ENCODE data around the gene ACTA2. TPM values are rescaled to one million over a fixed set of nuclear protein-coding genes. Genes with fewer than 3 reads are reported as not detected.

The ACTA2 gene
- total RNA-seq, 1 experiment from 2014 or later: 2,012 TPM

GRCh38 chr10:88974446-88975376, 22.1 kb upstream of the ACTA2 start:
- Histone ChIP-seq H3K4me3 (peak overlapping the region; percentile 40), H3K36me3 (no peaks in the 10 kb centered on the region), H3K27ac (peak overlapping the region; percentile 85), H3K9me3 (replicated peaks) (no peaks in the 10 kb centered on the region), H3K4me1 (replicated peaks) (peaks cover 30% of the 10 kb centered on the region), H3K27me3 (replicated peaks) (no peaks in the 10 kb centered on the region)
- peak in 1 of 2 experiments; percentile 73 for DNase-seq (ENCODE audit: low read depth in 1 of 2, low spot score in 2 of 2)

- Histone ChIP-seq H3K27me3 (replicated peaks) (no peaks in the 10 kb centered on the region), H3K36me3 (no peaks in the 10 kb centered on the region), H3K9me3 (replicated peaks) (no peaks in the 10 kb centered on the region), H3K4me1 (replicated peaks) (peaks cover 23% of the 10 kb centered on the region), H3K27ac (no peak overlapping the region), H3K4me3 (no peak overlapping the region)
- peak in 1 of 2 experiments; percentile 42 for DNase-seq (ENCODE audit: low read depth in 1 of 2, low spot score in 2 of 2)
These were observed 21.4 kb upstream of the ACTA2 start for GRCh38 chr10:88974012-88974411.

- Histone ChIP-seq H3K36me3 (no peaks in the 10 kb centered on the region), H3K4me1 (replicated peaks) (peaks cover 26% of the 10 kb centered on the region), H3K4me3 (no peak overlapping the region), H3K9me3 (replicated peaks) (no peaks in the 10 kb centered on the region), H3K27ac (no peak overlapping the region), H3K27me3 (replicated peaks) (no peaks in the 10 kb centered on the region)
- no peak for DNase-seq (ENCODE audit: low read depth in 1 of 2, low spot score in 2 of 2)
These were observed 18.9 kb upstream of the ACTA2 start for GRCh38 chr10:88971221-88972061.

- 0 out of 2 replicates have a peak, but pooled peaks cover 4% of the 10 kb centered on the region for H3K4me1 ChIP-seq (replicated peaks)
- no peaks in the 10 kb centered on the region for H3K27me3 ChIP-seq (replicated peaks)
- no peak overlapping the region for H3K4me3 ChIP-seq
- no peak overlapping the region for H3K27ac ChIP-seq
- no peaks in the 10 kb centered on the region for H3K36me3 ChIP-seq
- no peaks in the 10 kb centered on the region for H3K9me3 ChIP-seq (replicated peaks)
- no peak for DNase-seq (ENCODE audit: low read depth in 1 of 2, low spot score in 2 of 2)
These were observed 15.8 kb upstream of the ACTA2 start for GRCh38 chr10:88968391-88968790.

GRCh38 chr10:88966797-88967196, 14.2 kb upstream of the ACTA2 start:
- Histone ChIP-seq H3K27ac (no peak overlapping the region), H3K4me3 (no peak overlapping the region), H3K4me1 (replicated peaks) (0 out of 2 replicates have a peak, but pooled peaks cover 4% of the 10 kb centered on the region), H3K36me3 (no peaks in the 10 kb centered on the region), H3K27me3 (replicated peaks) (no peaks in the 10 kb centered on the region), H3K9me3 (replicated peaks) (no peaks in the 10 kb centered on the region)
- DNase-seq (ENCODE audit: low read depth in 1 of 2, low spot score in 2 of 2): no peak

GRCh38 chr10:88964869-88965415, 12.4 kb upstream of the ACTA2 start:
- Histone ChIP-seq H3K36me3 (no peaks in the 10 kb centered on the region), H3K4me3 (no peak overlapping the region), H3K27ac (no peak overlapping the region), H3K27me3 (replicated peaks) (no peaks in the 10 kb centered on the region), H3K9me3 (replicated peaks) (no peaks in the 10 kb centered on the region), H3K4me1 (replicated peaks) (0 out of 2 replicates have a peak, but pooled peaks cover 4% of the 10 kb centered on the region)
- DNase-seq (ENCODE audit: low read depth in 1 of 2, low spot score in 2 of 2): no peak

- Histone ChIP-seq H3K9me3 (replicated peaks) (no peaks in the 10 kb centered on the region), H3K4me3 (no peak overlapping the region), H3K27me3 (replicated peaks) (no peaks in the 10 kb centered on the region), H3K27ac (no peak overlapping the region), H3K4me1 (replicated peaks) (0 out of 2 replicates have a peak, but pooled peaks cover 4% of the 10 kb centered on the region), H3K36me3 (no peaks in the 10 kb centered on the region)
- DNase-seq (ENCODE audit: low read depth in 1 of 2, low spot score in 2 of 2): no peak
These were observed 11.8 kb upstream of the ACTA2 start for GRCh38 chr10:88964360-88964759.

GRCh38 chr10:88963318-88963717, 10.7 kb upstream of the ACTA2 start:
- DNase-seq (ENCODE audit: low read depth in 1 of 2, low spot score in 2 of 2): no peak
- Histone ChIP-seq H3K4me1 (replicated peaks) (0 out of 2 replicates have a peak, but pooled peaks cover 4% of the 10 kb centered on the region), H3K4me3 (no peak overlapping the region), H3K36me3 (no peaks in the 10 kb centered on the region), H3K27me3 (replicated peaks) (no peaks in the 10 kb centered on the region), H3K27ac (no peak overlapping the region), H3K9me3 (replicated peaks) (no peaks in the 10 kb centered on the region)

GRCh38 chr10:88962336-88962735, 9.8 kb upstream of the ACTA2 start:
- H3K4me1 ChIP-seq (replicated peaks): 0 out of 2 replicates have a peak, but pooled peaks cover 4% of the 10 kb centered on the region
- no peak overlapping the region for H3K4me3 ChIP-seq
- no peaks in the 10 kb centered on the region for H3K27me3 ChIP-seq (replicated peaks)
- DNase-seq (ENCODE audit: low read depth in 1 of 2, low spot score in 2 of 2): no peak
- no peak overlapping the region for H3K27ac ChIP-seq
- no peaks in the 10 kb centered on the region for H3K36me3 ChIP-seq
- H3K9me3 ChIP-seq (replicated peaks): no peaks in the 10 kb centered on the region

- no peaks in the 10 kb centered on the region for H3K36me3 ChIP-seq
- no peak overlapping the region for H3K27ac ChIP-seq
- no peak overlapping the region for H3K4me3 ChIP-seq
- H3K9me3 ChIP-seq (replicated peaks): no peaks in the 10 kb centered on the region
- no peak for DNase-seq (ENCODE audit: low read depth in 1 of 2, low spot score in 2 of 2)
- H3K4me1 ChIP-seq (replicated peaks): no peaks in the 10 kb centered on the region
- H3K27me3 ChIP-seq (replicated peaks): no peaks in the 10 kb centered on the region
These were observed 8.7 kb upstream of the ACTA2 start for GRCh38 chr10:88961266-88961665.

- Histone ChIP-seq H3K9me3 (replicated peaks) (no peaks in the 10 kb centered on the region), H3K4me3 (no peak overlapping the region), H3K36me3 (no peaks in the 10 kb centered on the region), H3K27ac (no peak overlapping the region), H3K4me1 (replicated peaks) (no peaks in the 10 kb centered on the region), H3K27me3 (replicated peaks) (no peaks in the 10 kb centered on the region)
- DNase-seq (ENCODE audit: low read depth in 1 of 2, low spot score in 2 of 2): no peak
These were observed 8.2 kb upstream of the ACTA2 start for GRCh38 chr10:88960802-88961201.

- H3K4me3 ChIP-seq: no peak overlapping the region
- H3K27ac ChIP-seq: no peak overlapping the region
- no peaks in the 10 kb centered on the region for H3K4me1 ChIP-seq (replicated peaks)
- no peaks in the 10 kb centered on the region for H3K27me3 ChIP-seq (replicated peaks)
- DNase-seq (ENCODE audit: low read depth in 1 of 2, low spot score in 2 of 2): no peak
- H3K36me3 ChIP-seq: no peaks in the 10 kb centered on the region
- H3K9me3 ChIP-seq (replicated peaks): no peaks in the 10 kb centered on the region
These were observed 6.1 kb upstream of the ACTA2 start for GRCh38 chr10:88958721-88959120.

GRCh38 chr10:88957381-88957780, 4.8 kb upstream of the ACTA2 start:
- no peak overlapping the region for H3K4me3 ChIP-seq
- no peaks in the 10 kb centered on the region for H3K9me3 ChIP-seq (replicated peaks)
- peaks cover 13% of the 10 kb centered on the region for H3K4me1 ChIP-seq (replicated peaks)
- no peak overlapping the region for H3K27ac ChIP-seq
- peaks cover 3% of the 10 kb centered on the region; the same call in 1 of the 2 replicates for H3K36me3 ChIP-seq
- DNase-seq (ENCODE audit: low read depth in 1 of 2, low spot score in 2 of 2): no peak
- H3K27me3 ChIP-seq (replicated peaks): no peaks in the 10 kb centered on the region
